Stimulated activated CD4-positive, alpha-beta T cell treated with anti-CD3 and anti-CD28 coated beads, Interleukin-4, amount 100 ng/mL, for 24 hours (primary cell): ENCODE results near the gene NECAB2.

ENCODE experiments used
- DNase-seq: peaks from one replicate; pipeline ENCODE4 v3.0.0-alpha.2; 2020

The NECAB2 gene

DNA sequence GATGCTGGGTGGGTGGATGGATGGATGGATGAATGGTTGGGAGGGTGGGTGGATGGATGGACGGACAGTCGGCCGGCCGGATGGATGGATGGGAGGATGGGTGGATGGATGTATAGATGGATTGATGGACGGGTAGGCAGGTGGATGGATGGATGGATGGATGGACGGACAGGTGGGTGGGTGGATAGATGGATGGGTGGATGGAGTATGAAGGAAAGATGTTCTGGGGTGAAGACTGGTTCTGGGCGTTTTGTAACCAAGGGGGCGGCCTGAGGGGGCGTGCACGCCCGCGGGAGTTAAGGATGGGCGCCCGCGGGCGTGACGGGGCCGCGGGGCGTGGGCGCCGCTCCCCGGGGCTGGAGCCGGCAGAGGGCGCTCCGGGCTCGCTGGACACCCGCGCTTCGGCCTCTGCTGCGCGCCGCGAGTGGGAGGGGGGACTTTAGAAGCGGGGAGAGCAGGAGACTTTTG, at the start of gene NECAB2:
Gene NECAB2, plus strand, starts transcription at position 407 of the 468 bp plus-strand sequence. CDS start 405 bp downstream, outside the sequence.
- DNase-seq: no peak

DNA sequence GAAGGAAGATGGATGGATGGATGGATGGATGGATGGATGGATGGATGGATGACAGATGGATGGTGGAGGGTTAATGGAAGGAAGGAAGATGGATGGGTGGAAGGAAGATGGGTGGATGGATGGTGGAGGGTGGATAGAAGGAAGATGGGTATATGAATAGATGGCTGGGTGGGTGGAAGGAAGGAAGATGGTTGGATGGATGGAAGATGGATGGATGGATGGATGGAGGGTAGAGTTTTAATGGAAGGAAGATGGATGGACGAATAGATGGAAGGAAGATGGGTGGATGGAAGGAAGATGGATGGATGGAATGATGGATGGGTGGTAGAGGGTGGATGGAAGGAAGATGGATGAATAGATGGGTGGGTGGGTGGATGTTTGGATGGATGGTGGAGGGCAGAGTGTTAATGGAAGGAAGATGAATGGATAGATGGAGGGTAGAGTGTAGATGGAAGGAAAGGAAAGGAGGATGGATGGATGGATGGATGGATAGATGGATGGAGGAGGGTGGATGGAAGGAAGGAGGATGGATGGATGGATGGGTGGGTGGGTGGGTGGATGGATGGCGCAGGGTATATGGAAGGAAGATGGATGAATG, 47.1 kb upstream of the NECAB2 start:
- no peak for DNase-seq

DNA sequence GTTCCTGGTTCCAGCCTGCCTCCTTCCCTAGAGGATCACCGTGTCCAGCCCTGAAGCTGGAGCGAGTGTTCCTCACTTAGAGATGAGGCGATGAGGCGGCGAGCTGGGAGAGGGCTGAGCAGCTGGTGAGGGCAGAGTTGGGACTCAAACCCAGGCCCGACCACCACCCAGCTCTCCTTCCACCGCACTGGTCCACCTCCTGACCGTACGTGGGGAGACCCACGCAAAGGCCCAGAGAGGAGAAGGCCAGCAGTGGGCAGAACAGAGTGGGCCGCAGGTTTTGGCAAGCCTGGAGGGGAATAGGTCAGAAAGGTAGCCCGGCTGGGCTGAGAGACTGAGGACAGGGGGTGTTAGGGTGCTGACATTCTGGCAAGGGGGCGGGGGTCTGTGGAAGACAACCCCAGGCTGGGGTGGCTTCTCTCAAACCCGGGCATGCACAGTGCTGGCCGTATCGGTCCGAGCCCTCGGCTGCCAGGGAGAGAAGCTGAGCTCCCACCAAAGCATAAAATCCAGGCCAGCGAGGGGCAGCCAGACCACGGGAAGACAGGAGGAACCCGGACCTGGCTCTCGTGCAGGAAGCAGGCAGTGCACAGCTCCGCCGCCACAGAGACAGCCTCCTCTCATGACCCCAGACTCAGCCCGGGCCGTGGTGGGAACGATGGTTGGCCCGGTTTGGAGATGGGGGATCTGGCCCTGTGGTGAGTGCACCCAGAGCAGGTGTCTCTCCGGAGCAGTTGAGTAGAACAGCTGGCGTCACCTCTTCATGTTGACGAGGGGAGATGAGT, 44.3 kb upstream of the NECAB2 start:
- DNase-seq: no peak

DNA sequence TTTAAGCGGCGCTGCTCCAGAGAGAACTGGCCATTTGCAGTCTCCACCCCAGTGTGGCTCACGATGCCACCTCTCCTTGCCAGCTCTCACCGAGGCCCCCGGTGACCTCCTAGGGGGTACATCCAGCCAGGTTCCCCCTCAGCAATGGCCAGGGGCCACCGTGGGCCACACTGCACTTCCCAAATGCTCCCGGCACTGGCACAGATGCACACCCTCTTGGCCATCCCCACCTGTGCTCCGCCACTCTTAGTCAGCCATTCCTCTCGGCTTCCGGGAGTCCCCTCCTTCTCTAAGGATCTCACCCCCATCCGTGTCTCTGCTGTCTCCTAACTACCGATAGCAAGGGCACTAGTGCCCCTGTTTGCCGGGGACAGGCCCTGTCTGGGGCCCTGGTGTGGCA, 43.4 kb upstream of the NECAB2 start:
- no peak for DNase-seq

DNA sequence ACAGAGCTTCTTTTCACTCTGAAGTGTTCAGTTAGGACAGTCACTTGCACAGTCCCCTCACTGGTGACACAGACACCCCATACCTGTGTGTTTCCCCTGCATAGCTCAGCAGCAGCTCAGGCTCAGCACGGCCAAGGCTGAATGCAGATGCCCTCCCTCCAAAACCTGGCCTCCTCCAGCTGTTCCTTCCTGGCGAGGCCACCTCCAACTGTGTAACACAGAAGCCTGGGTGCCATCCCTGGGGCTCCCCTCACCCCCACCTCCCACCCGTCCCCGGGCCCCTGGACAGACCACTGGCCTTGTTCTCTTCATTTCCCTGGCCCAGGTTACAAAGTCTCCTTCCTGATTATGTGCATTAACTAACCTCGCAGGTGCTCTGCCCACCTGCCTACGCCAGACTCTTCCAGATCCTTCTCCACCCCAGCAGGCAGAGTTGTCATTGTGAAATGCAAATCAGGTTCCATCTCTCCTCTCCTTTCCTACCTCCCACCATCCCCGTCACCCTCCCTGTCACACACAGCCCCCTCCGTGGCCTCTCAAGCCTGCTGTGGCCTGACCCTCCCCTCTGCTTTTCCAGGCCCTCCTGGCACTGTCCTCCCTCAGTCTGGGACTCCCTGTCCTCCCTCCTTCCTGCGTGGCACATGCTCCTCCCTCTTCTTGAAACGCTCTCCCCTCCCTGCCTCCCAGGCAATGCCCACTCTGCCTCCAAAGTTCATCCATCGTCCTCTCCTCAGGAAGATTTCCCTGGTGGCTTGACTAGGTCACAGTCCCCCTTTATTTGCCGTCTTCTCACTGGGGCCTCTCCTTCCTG, 42.7 kb upstream of the NECAB2 start:
- no peak for DNase-seq

DNA sequence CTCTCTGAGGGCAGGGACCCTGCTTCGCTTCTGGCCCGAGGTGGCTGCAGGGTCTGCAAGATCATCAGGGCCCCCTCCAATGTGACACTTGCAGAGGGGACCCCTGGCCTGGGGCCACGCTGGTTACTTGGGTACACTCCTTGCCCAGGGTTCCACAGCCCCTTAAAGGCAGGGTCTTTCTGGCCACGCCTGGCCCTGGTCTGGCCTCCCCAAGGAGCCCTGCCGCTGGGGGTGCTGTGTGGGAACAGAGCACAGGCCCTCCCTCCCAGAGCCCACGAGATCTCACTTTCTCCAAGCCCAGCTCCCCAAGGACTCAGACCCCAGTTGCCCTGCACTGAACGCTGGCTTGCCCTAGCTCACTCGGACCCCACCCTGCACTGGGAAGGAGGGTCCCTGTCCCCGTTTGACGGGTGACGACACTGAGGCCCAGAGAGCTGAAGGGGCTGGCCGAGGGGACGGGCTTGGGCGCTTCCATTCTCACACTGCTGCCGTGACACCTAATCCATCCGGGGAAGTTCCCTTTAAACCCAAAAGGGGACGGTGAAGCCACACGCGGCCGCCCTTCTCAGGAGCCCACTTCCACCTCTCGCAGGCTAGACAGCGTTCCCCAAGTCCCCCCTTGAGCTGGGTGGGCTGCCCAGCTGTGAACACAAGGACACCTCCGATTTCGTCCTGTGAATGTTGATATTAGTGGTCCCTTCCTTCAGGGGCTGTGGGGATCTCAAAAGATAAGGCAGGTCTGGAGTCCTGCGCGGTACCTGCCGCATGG, 41.9 kb upstream of the NECAB2 start:
- DNase-seq: no peak

DNA sequence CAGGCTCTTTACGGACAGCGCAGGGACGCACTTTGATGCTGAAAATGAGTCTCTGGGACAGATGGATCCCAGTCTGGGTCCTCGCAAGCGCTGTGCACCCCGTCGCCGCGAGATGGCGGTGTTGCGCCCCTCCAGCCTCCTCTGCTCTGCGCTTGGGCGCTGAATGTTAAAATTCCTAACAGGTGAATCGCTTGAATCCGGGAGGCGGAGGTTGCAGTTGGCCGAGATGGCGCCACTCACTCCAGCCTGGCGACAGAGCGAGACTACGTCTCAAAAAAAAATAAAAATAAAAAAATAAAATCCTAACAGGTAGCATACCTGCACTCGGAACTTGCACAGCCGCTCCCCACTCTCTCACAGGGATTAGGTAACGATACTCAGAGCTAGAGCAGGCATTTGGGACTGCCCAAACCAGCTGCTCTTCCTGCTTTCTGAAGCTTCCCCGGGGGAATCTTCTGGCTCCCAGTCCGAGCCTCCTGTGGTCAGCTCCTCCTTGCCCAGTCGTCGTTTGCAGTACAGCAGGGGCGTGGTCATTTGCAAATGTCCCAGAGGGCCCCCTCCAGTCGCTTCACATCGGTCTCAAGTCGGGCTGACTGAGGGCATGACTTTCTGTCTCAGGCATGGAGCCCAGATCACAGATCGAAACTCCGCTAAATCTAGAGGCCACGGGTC, 41.2 kb upstream of the NECAB2 start:
- peak; percentile 66 for DNase-seq

DNA sequence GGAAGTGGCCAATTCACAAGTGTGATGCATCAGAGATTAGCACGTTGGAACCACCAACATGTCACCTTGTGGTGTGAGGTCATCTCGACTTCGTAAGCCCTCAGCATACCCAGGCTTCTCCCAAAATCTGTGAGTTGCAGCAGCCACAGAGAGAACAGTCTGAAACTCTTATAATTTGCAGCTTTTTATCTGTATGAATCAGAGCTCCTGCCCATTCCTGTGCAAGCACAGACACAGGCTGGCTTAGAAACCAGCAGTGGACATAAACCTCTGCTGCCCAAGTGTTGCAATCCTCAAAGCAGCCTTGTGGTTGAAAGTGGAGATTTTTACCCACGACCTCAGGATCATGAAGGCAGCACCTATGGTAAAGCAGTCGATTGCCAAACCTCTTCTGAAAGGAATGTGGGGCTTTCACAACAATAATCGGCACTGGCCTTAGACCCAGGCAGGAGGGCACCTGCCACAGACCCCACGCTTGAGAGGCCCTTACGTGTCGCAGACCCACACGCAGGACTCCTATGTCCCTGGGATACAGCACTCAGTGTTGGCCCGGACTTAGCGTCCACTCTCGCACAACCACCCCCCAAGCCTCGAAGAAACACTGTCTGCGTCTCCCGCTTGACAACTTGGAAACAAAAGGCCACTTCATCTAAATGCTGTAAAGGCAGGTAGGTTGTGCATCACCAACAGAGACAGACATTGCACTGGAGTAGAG, 39.5 kb upstream of the NECAB2 start:
- DNase-seq: no peak

DNA sequence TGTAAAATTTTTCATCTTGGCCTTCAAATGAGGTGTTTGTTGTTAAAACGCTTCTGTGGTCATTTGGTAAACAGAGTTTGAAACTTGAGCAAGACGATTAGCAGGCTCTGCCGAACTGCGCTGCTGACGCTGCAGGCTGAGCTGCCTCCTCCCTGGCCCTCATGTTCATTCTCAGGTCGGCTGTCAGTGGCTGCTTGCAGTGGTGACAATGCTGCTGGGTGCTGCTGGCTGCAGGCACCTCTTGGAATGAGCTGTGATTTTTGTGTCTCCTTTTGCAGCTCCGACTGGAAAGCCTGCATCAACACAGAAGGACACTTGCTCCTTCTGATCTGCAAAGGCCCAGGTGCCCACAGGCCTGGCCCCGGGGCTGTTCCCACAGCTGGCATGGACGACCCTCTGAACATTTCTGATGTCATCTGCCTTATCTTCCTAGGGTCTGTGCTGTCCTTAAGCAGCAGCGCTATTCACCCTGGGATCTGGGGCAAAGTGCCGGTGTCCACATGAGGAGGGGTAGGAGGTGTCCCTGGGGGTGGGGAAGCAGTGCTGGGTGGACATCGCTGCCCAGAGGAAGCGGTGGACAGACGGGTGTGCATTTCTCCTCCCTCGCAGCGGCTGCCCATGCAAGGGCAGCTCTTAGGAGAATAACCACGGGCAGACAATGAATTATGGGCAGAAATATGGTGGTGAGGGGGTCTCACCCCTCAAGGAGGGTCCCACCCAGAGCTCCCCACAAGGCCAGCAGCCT, 38.1 kb upstream of the NECAB2 start:
- no peak for DNase-seq

DNA sequence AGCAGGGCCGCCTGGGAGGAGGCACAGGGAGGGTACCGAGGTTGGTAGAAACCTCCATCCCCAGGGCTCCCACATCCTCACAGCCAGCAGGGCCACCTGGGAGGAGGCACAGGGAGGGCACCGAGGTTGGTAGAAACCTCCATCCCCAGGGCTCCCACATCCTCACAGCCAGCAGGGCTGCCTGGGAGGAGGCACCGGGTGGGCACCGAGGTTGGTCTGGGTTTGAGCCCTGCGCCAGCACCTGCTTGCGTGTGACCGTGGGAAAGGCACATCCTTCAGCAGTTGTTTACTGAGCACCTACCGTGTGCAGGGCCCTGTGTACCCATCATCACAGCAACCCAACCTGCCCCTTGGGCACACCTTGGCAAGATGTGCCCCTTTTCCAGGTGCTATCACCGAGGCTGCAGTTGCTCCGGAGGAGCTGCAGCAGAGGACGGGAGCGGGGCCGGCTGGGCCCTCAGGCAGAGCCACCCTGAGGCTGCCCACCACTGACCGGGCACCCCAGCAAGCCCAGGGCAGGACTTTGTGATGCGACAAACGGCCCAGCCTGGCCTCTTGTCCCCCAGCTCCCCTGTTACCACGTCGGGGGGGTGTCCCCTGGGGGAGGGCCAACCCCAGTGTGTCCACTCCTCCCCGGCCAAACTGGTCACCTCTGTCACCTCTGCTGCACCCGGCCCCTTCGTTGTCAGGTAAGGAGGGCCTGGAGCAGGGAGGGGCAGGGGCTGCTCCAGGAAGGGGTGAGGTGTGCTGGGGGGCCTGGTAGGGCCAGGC, 37.1 kb upstream of the NECAB2 start:
- no peak for DNase-seq

DNA sequence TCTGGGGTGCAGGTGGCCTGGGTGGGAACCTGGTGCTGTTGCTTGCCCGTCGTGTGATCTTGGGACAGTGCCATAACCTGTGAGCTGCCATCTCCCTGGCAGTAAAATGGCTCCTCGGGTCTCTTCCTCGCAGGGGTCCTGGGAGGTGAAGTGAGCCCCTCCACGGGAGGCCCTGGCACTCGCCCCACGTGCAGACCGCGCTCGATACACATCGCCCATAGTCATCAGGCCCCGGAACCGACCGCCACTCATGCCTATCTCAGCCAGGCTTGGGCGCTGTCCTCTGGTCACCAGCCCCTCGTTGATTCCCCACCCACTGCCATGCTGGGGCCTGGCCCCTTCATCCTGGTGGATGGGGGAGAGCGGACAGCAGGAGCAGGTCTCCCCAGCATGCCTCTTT, 36.5 kb upstream of the NECAB2 start:
- no peak for DNase-seq

DNA sequence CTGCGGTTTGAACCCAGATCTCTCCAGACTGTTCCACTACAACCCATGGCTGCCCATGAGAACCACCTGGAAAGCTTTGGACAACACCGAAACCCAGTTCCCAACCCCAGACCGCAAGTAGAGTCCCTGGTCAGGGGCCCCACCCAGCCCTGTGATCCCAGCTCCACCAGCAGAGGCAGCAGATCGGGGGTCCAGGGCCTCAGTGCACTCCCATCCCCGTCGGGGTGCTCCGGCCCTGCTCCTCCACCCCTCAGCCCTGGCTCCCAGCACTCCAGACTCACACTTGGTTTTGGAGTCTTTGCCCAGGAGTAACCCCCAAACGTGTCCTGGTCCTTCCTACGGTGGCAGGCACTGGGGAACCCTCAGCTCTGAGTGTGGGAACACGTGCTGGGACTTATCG, 35.7 kb upstream of the NECAB2 start:
- DNase-seq: no peak

DNA sequence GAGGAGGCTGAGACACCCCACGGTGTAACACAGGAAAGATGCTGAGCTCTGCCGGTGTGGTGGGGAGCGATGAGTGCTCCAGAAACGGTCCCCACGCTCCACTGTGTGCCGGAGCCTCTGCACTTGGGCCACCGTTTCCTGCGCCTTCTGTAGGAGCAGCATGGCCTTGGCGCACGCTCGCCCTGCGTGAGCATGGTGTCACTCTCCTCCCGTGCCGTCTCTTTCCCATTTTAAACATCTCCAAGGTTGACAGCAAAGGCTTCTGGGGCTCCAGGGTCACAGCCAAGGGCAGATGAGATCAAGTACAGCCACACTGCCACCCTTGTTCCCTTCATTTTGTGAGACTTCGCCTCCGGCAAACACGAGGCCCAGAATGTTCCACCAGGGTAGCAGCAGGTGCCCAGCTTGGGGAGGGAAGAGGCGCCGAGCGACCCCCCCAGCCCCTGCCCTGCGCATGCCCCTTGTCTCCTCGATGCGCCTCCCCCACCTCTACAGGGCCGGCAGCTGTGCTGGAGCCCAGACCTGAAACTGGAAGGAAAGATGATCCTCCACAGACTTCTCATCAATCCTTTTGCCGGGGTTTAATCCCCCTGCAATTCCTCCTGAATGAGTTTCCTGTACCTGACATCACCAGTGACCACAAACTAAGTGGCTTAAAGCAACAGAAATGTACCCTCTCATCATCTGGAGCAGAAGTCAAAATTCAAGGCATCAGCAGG, 34.9 kb upstream of the NECAB2 start:
- no peak for DNase-seq

DNA sequence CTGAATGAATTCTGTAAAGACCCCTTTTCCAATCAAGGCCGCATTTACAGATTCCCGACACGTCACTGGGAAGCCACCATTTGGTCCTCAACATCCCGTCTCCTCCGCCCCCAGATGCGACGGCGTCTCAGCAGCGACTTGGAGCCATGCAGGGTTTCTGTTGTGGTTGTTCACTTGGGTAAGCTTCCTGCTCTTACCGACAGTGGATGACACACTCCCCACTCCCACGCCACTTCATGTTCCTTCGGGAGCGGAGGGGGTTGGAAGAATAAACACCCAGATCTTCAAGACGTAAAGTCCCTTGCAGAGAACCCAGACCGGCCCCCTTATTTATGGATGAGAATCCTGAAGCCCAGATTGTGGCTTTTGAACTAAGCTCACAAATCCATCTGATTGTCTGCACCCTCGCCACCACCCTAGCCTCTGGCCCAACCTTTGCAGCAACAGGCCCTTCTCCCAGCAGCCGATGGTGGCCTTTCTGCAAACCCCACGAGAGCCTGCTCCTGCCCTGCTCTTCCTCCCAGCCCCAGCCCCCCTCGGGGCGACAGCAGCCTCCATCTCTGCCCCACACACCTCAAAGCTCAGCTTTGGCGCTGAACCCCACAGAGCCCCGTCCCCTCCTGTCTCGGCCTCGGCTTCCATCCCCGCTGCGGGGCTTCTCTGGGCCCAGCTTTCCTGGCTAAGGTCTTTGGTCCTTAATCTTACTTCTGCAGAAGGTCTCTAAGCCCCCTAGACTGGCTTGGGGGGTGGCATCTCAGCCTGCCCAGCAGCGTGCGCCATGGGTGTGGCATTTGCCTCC, 34.0 kb upstream of the NECAB2 start:
- DNase-seq: no peak

DNA sequence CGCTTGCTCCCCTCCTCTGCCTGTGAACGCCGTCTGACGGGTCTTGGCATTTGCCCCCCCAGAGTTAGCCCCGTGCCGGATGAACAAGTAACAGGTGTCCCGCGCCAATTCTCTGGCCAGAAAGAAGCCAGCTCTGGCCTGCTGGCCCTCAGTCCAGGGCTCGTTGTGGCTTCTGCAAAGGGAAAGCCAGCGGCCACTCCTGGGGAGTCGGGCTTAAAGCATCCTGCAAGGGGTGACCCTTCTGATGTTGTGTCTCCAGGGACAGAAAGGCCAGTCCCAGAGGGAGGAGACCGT, 33.4 kb upstream of the NECAB2 start:
- no peak for DNase-seq

DNA sequence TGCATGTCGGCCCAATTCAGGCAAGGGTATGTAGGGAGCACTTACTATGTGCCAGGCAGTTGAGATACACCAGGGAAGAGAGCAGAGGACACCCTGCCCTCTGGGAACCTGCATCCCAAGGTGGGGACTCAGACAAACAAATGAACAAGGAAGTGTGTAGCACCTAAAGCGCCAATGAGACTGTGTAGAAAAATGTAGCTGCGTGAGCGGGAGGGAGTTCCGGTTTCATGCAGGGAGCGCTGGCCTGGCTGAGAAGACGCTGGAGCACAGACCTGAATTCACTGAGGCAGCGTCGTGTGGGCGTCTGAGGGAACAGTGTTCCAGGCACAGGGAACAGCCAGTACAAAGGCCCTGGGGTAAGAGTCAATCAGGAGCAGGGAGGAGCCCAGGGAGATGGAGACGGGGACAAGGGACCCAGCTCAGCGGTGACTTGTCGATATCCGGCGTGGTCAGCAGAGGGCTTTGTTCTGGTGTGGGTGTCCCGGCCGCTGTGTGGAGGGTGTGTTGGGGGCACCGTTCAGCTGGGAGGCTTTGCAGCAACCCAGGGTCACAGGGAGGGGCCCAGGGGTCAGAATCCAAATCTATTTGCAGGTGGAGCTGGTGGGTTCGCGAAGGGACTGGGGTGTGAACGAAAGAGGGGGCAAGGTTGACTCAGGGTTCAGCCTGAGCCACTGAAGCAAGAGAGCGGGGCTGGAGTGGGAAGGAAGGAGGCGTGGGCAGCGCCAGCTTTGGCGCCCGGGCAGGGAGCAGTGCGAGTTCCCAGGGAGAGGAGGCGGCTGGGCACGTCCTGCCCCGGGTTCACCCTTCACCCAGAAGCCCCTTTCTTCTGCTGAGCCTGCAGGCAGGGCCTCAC, 32.8 kb upstream of the NECAB2 start:
- no peak for DNase-seq

DNA sequence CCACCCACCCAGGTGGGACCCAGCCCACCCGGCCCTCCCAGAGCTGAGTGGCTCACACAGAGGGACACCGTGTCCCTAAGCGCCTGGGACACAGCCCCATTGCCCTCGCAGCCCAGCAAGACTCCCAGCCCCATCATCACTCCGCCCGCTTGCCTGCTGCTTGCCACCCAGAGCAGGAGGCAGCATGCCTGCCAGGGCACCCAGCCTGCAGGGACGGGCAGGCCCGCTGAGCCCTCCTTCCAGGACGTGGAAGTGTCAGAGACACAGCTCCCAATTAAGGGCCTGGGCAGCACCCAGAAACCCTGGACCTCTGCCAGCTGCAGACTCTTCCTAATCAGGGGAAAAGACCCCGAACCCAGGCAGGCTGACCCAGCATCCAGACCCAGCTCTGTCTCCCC, 32.2 kb upstream of the NECAB2 start:
- DNase-seq: no peak
